Testis (tissue), 2 donors: ENCODE results near the gene SLC1A3.

Source experiments
- CTCF ChIP-seq, 3 experiments: fragments of 450-650 bp in 2 of 3; fragments of 200-600 bp in 1 of 3; sonication (generic) in 1 of 3; IDR thresholded peaks; one replicate each; pipeline ENCODE4 v1.5.1; 2016 to 2019; ENCODE audit warnings: antibody characterized with exemption in 3 of 3, mild to moderate bottlenecking in 2 of 3, moderate library complexity in 1 of 3
- POLR2A ChIP-seq: fragments of 450-650 bp; IDR thresholded peaks from one replicate; pipeline ENCODE4 v1.6.1; 2017; ENCODE audit warnings: antibody characterized with exemption, mild to moderate bottlenecking, moderate library complexity

DNA sequence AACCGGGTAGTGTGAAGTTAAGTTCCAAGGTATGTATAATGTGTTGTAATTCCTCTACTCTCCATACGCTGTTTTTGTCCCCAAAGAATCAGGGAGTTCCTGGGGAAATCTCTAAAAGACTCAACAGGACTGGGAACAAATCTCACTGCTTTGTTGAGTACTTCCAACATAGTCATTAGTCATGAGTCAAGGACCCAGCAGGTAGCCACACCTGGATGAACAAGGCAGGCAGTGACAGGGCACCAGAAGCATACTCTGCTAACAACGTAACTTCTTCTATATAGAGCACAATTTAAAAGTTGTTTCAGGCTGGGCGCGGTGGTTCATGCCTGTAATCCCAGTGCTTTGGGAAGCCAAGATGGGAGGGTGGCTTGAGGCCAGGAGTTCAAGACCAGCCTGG lies 126.8 kb downstream of the SLC1A3 start:
- TF ChIP-seq CTCF (IDR thresholded peaks at IDR 0.05) (no peak), POLR2A (no peak)
